ENCODE results near the gene DCAF5. TPM values are rescaled to one million over a fixed set of nuclear protein-coding genes. Genes with fewer than 3 reads are reported as not detected.

DCAF5 gene
- polyA plus RNA-seq, 1 donor (not counting 4 experiments of a cell fraction or from before 2014, with no cell fraction given) = 29.5 TPM

DNA sequence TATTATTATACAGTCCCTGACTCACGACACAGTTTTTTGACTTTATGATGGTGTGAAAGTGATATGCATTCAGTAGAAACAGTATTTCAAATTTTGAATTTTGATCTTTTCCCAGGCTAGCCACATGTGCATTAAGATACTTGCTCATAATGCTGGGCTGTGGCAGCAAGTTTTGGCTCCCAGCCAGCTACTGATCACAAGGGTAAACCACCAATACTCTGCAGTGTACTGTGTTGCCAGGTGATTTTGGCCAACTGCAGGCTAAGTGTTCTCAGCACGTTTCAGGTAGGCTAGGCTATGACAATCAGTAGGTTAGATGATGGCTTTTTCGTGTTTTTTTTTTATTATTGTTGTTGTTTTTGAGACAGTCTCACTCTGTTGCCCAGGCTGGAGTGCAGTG is 104.5 kb downstream of the DCAF5 start:
- H3K9ac ChIP-seq (ENCODE audit: control insufficient read depth, extremely low read depth, insufficient read depth, low read length) = no peak overlapping the region
- H3K9me1 ChIP-seq (ENCODE audit: control insufficient read depth, extremely low read depth, insufficient read depth, low read length) = no peaks in the 10 kb centered on the region
- no peaks in the 10 kb centered on the region for H3K79me2 ChIP-seq (ENCODE audit: control insufficient read depth, insufficient read depth, low read length)
- dilution Hi-C loops (cut with MboI; ENCODE audit: extremely low pct_ligation_motif_present, low sequenced_read_pairs) = no loop called here
- no peak overlapping the region for H3K4me3 ChIP-seq (ENCODE audit: control insufficient read depth in 2 of 3, extremely low read depth in 1 of 3, insufficient read depth in 2 of 3, low read depth in 1 of 3, low read length in 3 of 3)
- peaks cover under 1% of the 10 kb centered on the region for H3K27me3 ChIP-seq (ENCODE audit: control insufficient read depth, extremely low read depth, insufficient read depth, low read length)
- no peak for FAIRE-seq
- peaks cover 4% of the 10 kb centered on the region for H3K4me1 ChIP-seq (ENCODE audit: control insufficient read depth, extremely low read depth, insufficient read depth, low read length)
- H2AFZ ChIP-seq (ENCODE audit: control insufficient read depth, low read length) = no peak overlapping the region
- no peaks in the 10 kb centered on the region for H4K20me1 ChIP-seq (ENCODE audit: control insufficient read depth, extremely low read depth, insufficient read depth, low read length)
- no peaks in the 10 kb centered on the region for H3K9me3 ChIP-seq (ENCODE audit: control insufficient read depth, low read depth, low read length)
- TF ChIP-seq CTCF (optimal IDR thresholded peaks at IDR 0.05 in 1 of 3, IDR thresholded peaks at IDR 0.05 in 1 of 3, conservative IDR thresholded peaks at IDR 0.05 in 1 of 3; ENCODE audit: extremely low read depth in 1 of 3, insufficient read depth in 2 of 3, low read length in 3 of 3) (no peak), EZH2 (IDR thresholded peaks at IDR 0.05; ENCODE audit: low read length) (no peak)
- peaks cover under 1 to 4% of the 10 kb centered on the region in 2 experiments for H3K36me3 ChIP-seq (ENCODE audit: control insufficient read depth in 2 of 2, extremely low read depth in 1 of 2, insufficient read depth in 2 of 2, low read length in 2 of 2)
- no peak overlapping the region for H3K27ac ChIP-seq (ENCODE audit: control insufficient read depth, insufficient read depth, low read length)
- H3K4me2 ChIP-seq (ENCODE audit: control insufficient read depth, extremely low read depth, insufficient read depth, low read depth, low read length) = no peak overlapping the region
- DNase-seq (ENCODE audit: low read depth, low spot score) = no peak

GRCh38 chr14:69047255-69047654 is 105.7 kb downstream of the DCAF5 start:
- Histone ChIP-seq H3K9me1 (ENCODE audit: control insufficient read depth, extremely low read depth, insufficient read depth, low read length) (no peaks in the 10 kb centered on the region), H3K4me1 (ENCODE audit: control insufficient read depth, extremely low read depth, insufficient read depth, low read length) (peaks cover 9% of the 10 kb centered on the region), H3K36me3 (ENCODE audit: control insufficient read depth in 2 of 2, extremely low read depth in 1 of 2, insufficient read depth in 2 of 2, low read length in 2 of 2) (peaks cover 0 to 2% of the 10 kb centered on the region in 2 experiments), H3K27ac (ENCODE audit: control insufficient read depth, insufficient read depth, low read length) (no peak overlapping the region), H3K27me3 (ENCODE audit: control insufficient read depth, extremely low read depth, insufficient read depth, low read length) (peaks cover 5% of the 10 kb centered on the region), H3K79me2 (ENCODE audit: control insufficient read depth, insufficient read depth, low read length) (no peaks in the 10 kb centered on the region), H3K9ac (ENCODE audit: control insufficient read depth, extremely low read depth, insufficient read depth, low read length) (no peak overlapping the region), H3K9me3 (ENCODE audit: control insufficient read depth, low read depth, low read length) (no peaks in the 10 kb centered on the region), H4K20me1 (ENCODE audit: control insufficient read depth, extremely low read depth, insufficient read depth, low read length) (no peaks in the 10 kb centered on the region), H3K4me2 (ENCODE audit: control insufficient read depth, extremely low read depth, insufficient read depth, low read depth, low read length) (no peak overlapping the region), H3K4me3 (ENCODE audit: control insufficient read depth in 2 of 3, extremely low read depth in 1 of 3, insufficient read depth in 2 of 3, low read depth in 1 of 3, low read length in 3 of 3) (no peak overlapping the region), H2AFZ (ENCODE audit: control insufficient read depth, low read length) (no peak overlapping the region)
- no peak for DNase-seq (ENCODE audit: low read depth, low spot score)
- TF ChIP-seq CTCF (optimal IDR thresholded peaks at IDR 0.05 in 1 of 3, IDR thresholded peaks at IDR 0.05 in 1 of 3, conservative IDR thresholded peaks at IDR 0.05 in 1 of 3; ENCODE audit: extremely low read depth in 1 of 3, insufficient read depth in 2 of 3, low read length in 3 of 3) = no peak
- no peak for TF ChIP-seq EZH2 (IDR thresholded peaks at IDR 0.05; ENCODE audit: low read length)
- dilution Hi-C loops (cut with MboI; ENCODE audit: extremely low pct_ligation_motif_present, low sequenced_read_pairs) = no loop called here
- FAIRE-seq = no peak
